AG10803 (cell line): Measurements from ENCODE around the gene TTC3.

Experiments
- DNase-seq: peaks from one replicate; pipeline ENCODE4 v3.0.0; 2010; ENCODE audit warnings: low read depth
- H3K4me3 ChIP-seq: 2 replicates; pipeline ENCODE4 v1.5.1; 2011; ENCODE audit warnings: mild to moderate bottlenecking, low read length, control low read depth
- TF ChIP-seq, protein P1 (sequence below): conservative IDR thresholded peaks from 2 replicates; pipeline ENCODE4 v1.5.1; 2011; ENCODE audit warnings: mild to moderate bottlenecking, low read length, control low read depth, inconsistent platforms

TTC3 gene

GRCh38 chr21:37232274-37233018 is 159.4 kb downstream of the TTC3 start:
- H3K4me3 ChIP-seq: no peak overlapping the region
- TF ChIP-seq, protein P1, sequence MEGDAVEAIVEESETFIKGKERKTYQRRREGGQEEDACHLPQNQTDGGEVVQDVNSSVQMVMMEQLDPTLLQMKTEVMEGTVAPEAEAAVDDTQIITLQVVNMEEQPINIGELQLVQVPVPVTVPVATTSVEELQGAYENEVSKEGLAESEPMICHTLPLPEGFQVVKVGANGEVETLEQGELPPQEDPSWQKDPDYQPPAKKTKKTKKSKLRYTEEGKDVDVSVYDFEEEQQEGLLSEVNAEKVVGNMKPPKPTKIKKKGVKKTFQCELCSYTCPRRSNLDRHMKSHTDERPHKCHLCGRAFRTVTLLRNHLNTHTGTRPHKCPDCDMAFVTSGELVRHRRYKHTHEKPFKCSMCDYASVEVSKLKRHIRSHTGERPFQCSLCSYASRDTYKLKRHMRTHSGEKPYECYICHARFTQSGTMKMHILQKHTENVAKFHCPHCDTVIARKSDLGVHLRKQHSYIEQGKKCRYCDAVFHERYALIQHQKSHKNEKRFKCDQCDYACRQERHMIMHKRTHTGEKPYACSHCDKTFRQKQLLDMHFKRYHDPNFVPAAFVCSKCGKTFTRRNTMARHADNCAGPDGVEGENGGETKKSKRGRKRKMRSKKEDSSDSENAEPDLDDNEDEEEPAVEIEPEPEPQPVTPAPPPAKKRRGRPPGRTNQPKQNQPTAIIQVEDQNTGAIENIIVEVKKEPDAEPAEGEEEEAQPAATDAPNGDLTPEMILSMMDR: no peak
- DNase-seq: no peak

GRCh38 chr21:37233551-37234146 is 160.6 kb downstream of the TTC3 start:
- no peak for DNase-seq
- no peak overlapping the region for H3K4me3 ChIP-seq
- TF ChIP-seq, protein P1: no peak

- TF ChIP-seq, protein P1: no peak
- no peak overlapping the region for H3K4me3 ChIP-seq
- no peak for DNase-seq
Observed at GRCh38 chr21:37237346-37237745, 164.3 kb downstream of the TTC3 start.

DNA sequence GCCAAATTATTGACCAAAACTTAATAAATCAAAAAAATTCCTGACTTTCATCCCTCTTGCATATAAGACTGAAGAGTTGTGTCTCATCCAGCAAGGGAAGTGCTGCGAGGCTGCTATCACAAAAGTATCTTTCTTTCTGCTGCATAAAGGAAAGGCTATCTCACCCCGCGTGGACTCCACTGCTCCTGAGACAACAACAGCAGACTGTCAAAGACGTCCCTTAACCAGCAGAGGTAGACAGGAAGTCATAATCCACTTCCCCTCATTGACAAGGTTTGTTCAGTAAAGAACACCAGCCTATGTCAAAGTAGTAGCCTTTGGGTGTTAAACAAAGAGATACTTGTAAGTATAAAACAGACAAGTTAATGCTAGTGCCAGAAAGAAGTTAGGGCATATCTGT is 164.7 kb downstream of the TTC3 start:
- no peak overlapping the region for H3K4me3 ChIP-seq
- TF ChIP-seq, protein P1: no peak
- DNase-seq: no peak

GRCh38 chr21:37240978-37241377 is 167.9 kb downstream of the TTC3 start:
- TF ChIP-seq, protein P1: no peak
- no peak for DNase-seq

GRCh38 chr21:37241426-37241825 is 168.4 kb downstream of the TTC3 start:
- TF ChIP-seq, protein P1: no peak
- no peak for DNase-seq
- no peak overlapping the region for H3K4me3 ChIP-seq

More at GRCh38 chr21:37240978-37241377, 167.9 kb downstream of the TTC3 start:
- H3K4me3 ChIP-seq: no peak overlapping the region

DNA sequence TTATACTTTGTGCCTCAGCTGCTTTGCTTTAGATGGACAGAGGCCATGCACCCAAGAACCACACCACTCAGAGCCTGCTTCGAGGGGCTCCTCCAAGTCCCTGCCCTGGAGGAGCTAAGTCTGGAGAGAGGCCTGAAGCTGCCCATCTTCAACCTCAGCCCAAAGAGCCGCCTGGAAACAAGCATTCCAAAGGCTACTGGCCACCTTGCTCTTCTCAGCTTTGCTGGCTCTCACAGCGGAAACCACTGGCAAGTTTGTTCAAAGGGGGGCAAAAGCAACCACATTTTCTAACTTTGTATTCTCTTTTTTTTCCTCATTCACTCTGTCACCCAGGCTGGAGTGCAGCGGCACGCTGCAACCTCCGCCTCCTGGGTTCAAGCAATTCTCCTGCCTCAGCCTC is 170.9 kb downstream of the TTC3 start:
- DNase-seq: no peak
- no peak overlapping the region for H3K4me3 ChIP-seq
- TF ChIP-seq, protein P1: no peak
